Measurements from ENCODE around the gene ALOX5AP.

- TF ChIP-seq CTCF (conservative IDR thresholded peaks at IDR 0.05 in 1 of 2, IDR thresholded peaks at IDR 0.05 in 1 of 2; ENCODE audit: low read depth in 1 of 2, low read length in 2 of 2) (no peak), EZH2 (IDR thresholded peaks at IDR 0.05; ENCODE audit: low read length, missing control alignments) (no peak)
Observed at GRCh38 chr13:30744056-30744680, 8.8 kb downstream of the ALOX5AP start.

All from fibroblast of lung (primary cell).